HG03025 (cell line): ENCODE measurements around the gene SERGEF.

Source experiments
- ATAC-seq: cut with Tn5 transposase; IDR thresholded peaks from one replicate; pipeline ENCODE4 v1.9.1; 2021; ENCODE audit warnings: mild to moderate bottlenecking, moderate library complexity; ENCODE audit not compliant: unreplicated experiment, low FRiP score

The SERGEF gene

DNA sequence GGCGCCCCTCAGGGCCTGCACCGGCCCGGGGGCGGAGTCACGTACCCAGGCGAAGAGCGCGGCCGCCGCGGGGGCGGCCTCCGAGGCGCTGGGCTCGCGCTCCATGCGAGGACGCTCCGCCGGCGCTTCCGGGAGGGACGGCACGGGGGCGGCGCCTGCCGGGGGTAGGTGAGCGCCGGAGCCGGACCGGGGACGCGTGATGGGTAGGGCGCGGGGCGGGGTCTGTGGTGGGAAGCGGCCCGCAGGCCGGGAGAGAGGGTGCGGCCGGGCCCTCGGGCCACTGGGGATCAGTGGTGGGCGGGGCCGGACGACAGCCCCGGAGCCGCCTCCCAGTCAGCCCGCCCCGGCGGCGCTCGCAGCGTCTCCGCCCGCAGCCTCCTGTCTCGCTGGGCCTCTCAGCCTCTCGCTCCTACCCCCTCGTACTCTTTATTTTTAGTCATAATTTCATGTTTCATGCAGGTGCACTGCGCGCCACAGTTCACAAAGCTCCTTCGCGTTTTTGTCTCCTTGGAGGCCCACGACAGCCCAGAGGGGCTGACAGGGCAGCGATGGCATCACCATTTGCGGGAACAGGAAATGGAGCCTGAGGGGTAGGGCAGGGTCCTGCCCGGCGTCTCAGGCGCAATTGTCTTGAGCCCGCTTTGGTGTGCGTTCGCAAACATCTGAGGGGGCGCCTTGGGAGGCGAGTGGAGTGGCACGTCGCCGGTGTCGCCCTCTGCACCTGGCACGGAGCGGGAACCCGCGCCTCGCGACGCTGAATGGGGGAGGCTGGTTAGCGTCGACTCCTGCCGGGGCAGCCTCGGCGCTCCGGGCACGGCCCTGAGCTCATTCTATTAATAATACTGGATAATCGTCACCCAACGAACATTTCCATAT lies at the start of gene SERGEF:
SERGEF (minus strand) TSS at position 142 of the 876 bp plus-strand sequence; CDS start at position 105, 37 bp downstream.
- ATAC-seq, result peak; percentile 92

- no peak for ATAC-seq
Measured at GRCh38 chr11:18061351-18061750, 48.5 kb upstream of the SERGEF start.

DNA sequence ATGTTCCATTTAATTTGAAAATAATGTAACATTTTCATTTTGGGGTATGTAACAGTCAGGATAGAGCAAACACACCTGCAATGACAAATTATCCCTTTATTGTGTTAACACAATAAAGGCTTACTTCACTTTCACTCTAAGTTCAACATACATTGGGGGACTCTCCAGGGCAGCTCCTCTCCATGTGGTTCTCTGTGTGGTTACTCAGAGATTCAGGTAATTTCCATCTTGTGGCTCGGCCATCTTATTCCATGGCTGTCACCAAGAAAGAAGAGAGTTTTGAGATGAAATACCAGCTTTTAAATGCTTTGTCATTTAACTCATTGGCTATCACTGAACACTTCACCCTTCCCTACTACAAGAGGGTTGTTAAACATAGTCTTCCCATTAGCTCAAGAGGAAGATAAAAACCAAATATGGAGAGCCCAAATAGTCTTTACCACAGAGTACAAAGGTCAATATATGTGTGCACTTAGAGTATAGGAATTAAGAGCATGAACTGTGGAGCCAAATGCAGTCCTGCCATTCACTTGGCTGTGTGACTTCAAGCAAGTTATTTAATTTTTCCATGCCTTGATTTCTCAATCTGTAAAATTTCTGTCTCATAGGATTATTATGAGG lies 43.8 kb upstream of the SERGEF start:
- ATAC-seq, result no peak

- ATAC-seq, result no peak
Measured at GRCh38 chr11:18054511-18055103, 41.8 kb upstream of the SERGEF start.

- no peak for ATAC-seq
Measured at GRCh38 chr11:18050848-18051247, 38.0 kb upstream of the SERGEF start.

DNA sequence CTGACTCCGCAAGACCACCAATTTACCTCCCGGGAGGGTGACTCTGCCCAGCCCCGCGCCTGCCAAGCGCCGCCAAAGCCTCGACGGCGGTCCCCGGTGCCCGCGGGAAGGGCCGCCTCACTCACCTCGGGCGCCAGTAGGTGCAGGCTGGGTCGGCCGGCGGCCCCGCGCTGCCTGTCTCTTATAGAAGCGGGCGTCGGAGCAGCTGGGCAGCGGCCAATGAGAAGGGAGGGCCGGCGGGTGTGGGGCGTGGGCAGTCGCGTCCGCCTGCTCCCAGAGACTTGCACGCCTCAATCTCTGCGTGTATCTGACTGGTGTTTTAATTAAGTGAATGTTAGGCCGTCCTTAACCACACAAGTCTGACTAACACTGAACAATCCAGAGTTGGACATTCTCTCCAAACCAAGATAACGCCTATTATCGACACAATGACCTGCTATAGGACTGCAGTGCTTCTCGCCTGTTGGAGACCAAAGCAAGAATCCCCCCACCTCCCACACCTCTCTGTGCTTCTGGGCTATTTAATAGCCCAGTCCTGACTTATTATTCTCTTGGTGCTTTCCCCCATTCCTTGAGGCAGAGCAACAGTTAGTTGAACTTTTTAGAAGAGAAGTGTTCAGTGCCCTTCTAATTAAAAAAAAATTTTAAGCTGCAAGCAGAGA lies 33.4 kb upstream of the SERGEF start, which contains the start of gene TPH1:
TPH1 (minus strand) TSS at position 154 of the 662 bp plus-strand sequence. CDS start 5,507 bp downstream, outside the sequence.
- no peak for ATAC-seq

DNA sequence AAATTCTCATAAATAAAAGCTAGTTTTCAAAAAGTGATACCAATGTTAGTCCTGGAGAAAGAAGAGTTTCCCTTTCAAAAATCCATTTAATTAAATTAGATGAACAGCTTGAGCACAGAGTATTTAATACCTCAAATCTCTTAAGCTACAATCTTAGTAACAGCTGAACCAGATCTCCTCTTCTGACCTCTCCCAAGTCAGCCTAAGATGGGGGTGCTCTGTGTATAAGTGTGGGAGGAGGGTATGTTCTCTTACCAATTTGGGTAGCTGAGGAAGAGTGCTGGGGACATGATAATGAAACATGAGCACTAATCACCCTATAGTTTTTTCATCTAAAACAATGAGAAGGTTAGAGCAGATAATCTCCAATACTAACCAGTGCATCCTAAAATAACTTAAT lies 23.6 kb upstream of the SERGEF start:
- no peak for ATAC-seq

GRCh38 chr11:18027475-18027874 lies 14.6 kb upstream of the SERGEF start:
- no peak for ATAC-seq

DNA sequence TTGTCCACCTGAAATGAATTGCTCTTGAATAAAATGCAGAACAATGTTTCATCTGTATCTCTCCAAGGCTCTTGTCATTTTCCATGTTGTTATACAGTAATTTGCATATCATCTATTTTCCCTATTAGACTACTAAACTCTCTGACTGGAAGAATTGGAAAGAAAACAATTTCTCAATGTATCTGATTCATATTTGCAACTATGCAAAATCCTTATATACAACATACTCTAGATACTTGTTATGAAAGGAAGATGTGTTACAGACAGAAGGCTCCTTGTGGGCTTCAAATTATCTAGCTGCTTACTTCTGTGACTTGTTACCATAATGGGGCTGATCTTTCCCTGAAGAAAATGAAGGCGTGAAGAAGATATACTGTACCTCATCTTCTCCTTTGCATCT lies 9.6 kb upstream of the SERGEF start:
- ATAC-seq, result no peak

- no peak for ATAC-seq
Measured at GRCh38 chr11:18019650-18020049, 6.8 kb upstream of the SERGEF start.

- no peak for ATAC-seq
Measured at GRCh38 chr11:18016789-18017188, 3.9 kb upstream of the SERGEF start.

DNA sequence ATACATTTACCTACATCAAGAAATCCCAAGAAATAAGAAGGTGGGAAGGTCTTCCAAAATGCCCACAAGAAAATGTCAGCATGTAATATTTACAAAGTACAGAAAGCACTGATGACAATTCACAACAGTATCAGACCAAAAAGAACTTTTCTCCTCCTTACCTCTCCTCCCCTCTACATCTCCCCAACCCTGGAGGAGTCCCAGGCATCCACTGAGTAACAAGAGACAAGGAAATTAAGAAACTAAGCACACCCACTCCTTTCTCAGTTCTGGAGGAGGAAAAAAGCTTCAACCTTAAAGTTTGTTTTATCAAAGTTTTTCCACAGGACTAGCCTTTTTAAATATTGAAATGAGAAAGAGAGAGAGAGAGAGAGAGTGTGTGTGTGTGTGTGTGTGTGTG lies 2.0 kb upstream of the SERGEF start:
- ATAC-seq, result no peak

DNA sequence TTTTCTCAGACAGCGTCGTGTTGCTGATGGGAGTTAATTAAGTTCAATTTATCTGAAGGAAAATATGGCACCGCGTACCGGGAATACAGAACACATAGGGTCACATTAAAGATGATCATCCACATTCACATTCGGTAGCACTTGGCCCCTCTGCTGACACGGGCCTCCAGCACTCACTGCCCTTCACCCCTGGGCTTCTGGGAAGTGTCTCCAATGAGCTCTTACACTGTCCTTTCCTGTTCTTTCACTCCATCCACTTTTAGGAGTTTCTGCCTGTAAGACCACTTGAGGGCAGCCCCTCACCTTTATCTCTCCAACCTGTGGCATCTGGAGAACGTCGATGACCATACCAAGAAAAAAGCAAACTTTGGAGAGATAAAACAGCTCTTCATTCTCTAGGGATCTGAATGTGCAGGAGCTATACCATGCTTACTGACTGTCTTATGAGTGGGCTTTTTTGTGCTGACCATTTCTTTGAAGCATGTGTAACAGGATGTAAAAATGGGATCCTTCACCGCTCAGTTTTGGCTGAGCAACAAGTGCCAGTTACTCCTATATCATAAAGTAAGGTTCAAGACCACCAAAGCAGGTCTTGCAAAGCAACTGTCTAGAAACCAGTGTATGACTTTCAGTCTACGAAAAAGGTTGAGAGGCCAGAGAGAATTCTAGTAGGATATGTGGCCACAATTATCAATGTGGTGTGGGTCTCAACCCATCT lies 1.1 kb upstream of the SERGEF start:
- no peak for ATAC-seq

GRCh38 chr11:18012122-18012905 lies 533 bp downstream of the SERGEF start:
- peak; percentile 6 for ATAC-seq

- no peak for ATAC-seq
Measured at GRCh38 chr11:18011633-18012032, 1.2 kb downstream of the SERGEF start.

- ATAC-seq, result no peak
Measured at GRCh38 chr11:18010977-18011586, 1.8 kb downstream of the SERGEF start.

GRCh38 chr11:18010121-18010670 lies 2.7 kb downstream of the SERGEF start:
- ATAC-seq, result no peak

DNA sequence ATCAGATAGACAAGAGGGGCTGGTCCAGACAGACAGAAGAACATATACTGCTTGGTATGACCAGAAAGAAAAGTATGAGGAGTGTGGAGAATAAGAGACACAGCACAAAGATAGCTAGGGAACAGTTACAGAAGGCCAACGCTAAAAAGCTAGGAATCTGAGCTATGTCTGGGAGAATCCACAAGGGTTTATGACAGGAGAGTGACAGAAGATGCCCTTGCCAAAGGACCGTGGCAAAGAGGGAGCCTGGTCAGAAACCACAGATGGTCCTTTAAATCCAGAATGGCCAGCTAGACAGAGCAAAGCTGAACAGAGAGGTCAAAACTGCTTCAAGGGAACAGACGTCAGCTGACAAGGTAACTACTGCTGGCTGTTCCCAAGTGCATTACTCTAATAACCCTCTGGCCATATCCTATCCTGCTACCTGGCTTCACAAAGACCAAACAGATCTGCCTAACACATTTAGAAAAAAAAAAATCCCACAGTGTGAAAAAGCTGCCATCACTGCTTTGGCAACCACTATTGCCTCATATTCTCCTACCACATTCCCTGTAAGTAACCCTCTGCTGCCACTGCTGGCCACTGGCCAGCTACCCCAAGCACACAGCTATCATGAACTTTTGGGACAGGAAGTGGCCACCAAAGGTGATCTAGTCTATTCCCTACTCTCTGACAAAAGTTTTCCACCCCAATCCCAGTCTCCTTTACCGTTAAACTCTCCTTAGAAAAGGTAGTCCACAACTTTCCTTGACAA lies 7.3 kb downstream of the SERGEF start:
- no peak for ATAC-seq
